Epithelial cell of prostate (primary cell): ENCODE measurements around the gene SH3RF3.

Experiments
- DNase-seq: peaks from one replicate; pipeline ENCODE4 v3.0.0-alpha.2; 2011; ENCODE audit warnings: low read depth, low spot score
- H3K27ac ChIP-seq: fragments of 450-650 bp; 2 replicates; pipeline ENCODE4 v1.5.1; 2017; ENCODE audit warnings: mild to moderate bottlenecking

SH3RF3 gene

GRCh38 chr2:109448946-109449788 is 320.2 kb downstream of the SH3RF3 start:
- H3K27ac ChIP-seq: no peak overlapping the region
- DNase-seq: no peak

GRCh38 chr2:109450574-109451273 is 321.7 kb downstream of the SH3RF3 start:
- H3K27ac ChIP-seq: no peak overlapping the region

GRCh38 chr2:109451671-109452070 is 322.7 kb downstream of the SH3RF3 start:
- H3K27ac ChIP-seq: no peak overlapping the region
- DNase-seq: no peak

More at GRCh38 chr2:109450574-109451273, 321.7 kb downstream of the SH3RF3 start:
- no peak for DNase-seq

GRCh38 chr2:109452318-109453305 is 323.6 kb downstream of the SH3RF3 start:
- DNase-seq: no peak
- no peak overlapping the region for H3K27ac ChIP-seq

GRCh38 chr2:109453371-109453995 is 324.5 kb downstream of the SH3RF3 start:
- no peak overlapping the region for H3K27ac ChIP-seq
- no peak for DNase-seq

GRCh38 chr2:109454304-109454703 is 325.3 kb downstream of the SH3RF3 start:
- no peak overlapping the region for H3K27ac ChIP-seq

GRCh38 chr2:109454765-109455394 is 325.9 kb downstream of the SH3RF3 start:
- no peak overlapping the region for H3K27ac ChIP-seq
- DNase-seq: no peak

More at GRCh38 chr2:109454304-109454703, 325.3 kb downstream of the SH3RF3 start:
- no peak for DNase-seq

- DNase-seq: no peak
- H3K27ac ChIP-seq: no peak overlapping the region
Measured at GRCh38 chr2:109455731-109456691, 327.0 kb downstream of the SH3RF3 start.

GRCh38 chr2:109456776-109457175 is 327.8 kb downstream of the SH3RF3 start:
- no peak for DNase-seq

GRCh38 chr2:109457366-109457765 is 328.4 kb downstream of the SH3RF3 start:
- no peak for DNase-seq
- H3K27ac ChIP-seq: no peak overlapping the region

More at GRCh38 chr2:109456776-109457175, 327.8 kb downstream of the SH3RF3 start:
- H3K27ac ChIP-seq: no peak overlapping the region

- H3K27ac ChIP-seq: no peak overlapping the region
- no peak for DNase-seq
Measured at GRCh38 chr2:109457794-109458193, 328.8 kb downstream of the SH3RF3 start.

- no peak overlapping the region for H3K27ac ChIP-seq
- DNase-seq: no peak
Measured at GRCh38 chr2:109458512-109458911, 329.5 kb downstream of the SH3RF3 start.

GRCh38 chr2:109459485-109459884 is 330.5 kb downstream of the SH3RF3 start:
- H3K27ac ChIP-seq: no peak overlapping the region
- no peak for DNase-seq

GRCh38 chr2:109460553-109461324 is 331.7 kb downstream of the SH3RF3 start:
- no peak for DNase-seq

GRCh38 chr2:109463236-109463635 is 334.2 kb downstream of the SH3RF3 start:
- no peak overlapping the region for H3K27ac ChIP-seq

More at GRCh38 chr2:109460553-109461324, 331.7 kb downstream of the SH3RF3 start:
- H3K27ac ChIP-seq: no peak overlapping the region

GRCh38 chr2:109463891-109464290 is 334.9 kb downstream of the SH3RF3 start:
- DNase-seq: no peak
- H3K27ac ChIP-seq: no peak overlapping the region

More at GRCh38 chr2:109463236-109463635, 334.2 kb downstream of the SH3RF3 start:
- DNase-seq: no peak
